IMR-90 (cell line): ENCODE measurements around the gene TNRC6B.

ENCODE experiments used
- BHLHE40 ChIP-seq: fragments of 150-350 bp; IDR thresholded peaks from 2 replicates; pipeline ENCODE4 v1.6.1; 2016; ENCODE audit warnings: mild to moderate bottlenecking, low read depth, low read length
- CEBPB ChIP-seq: IDR thresholded peaks from 2 replicates; pipeline ENCODE4 v1.6.1; 2012; ENCODE audit warnings: low read depth, low read length, improper control_type of control experiment
- CTCF ChIP-seq: conservative IDR thresholded peaks from 2 replicates; pipeline ENCODE4 v1.5.1; 2012; ENCODE audit warnings: mild to moderate bottlenecking, low read depth, low read length, improper control_type of control experiment
- ELK1 ChIP-seq: fragments of 150-350 bp; IDR thresholded peaks from 2 replicates; pipeline ENCODE4 v1.6.1; 2016; ENCODE audit warnings: low read depth, mild to moderate bottlenecking, low read length, moderate library complexity, borderline replicate concordance
- FOS ChIP-seq: fragments of 150-350 bp; IDR thresholded peaks from 2 replicates; pipeline ENCODE4 v1.6.1; 2016; ENCODE audit warnings: low read depth, low read length
- MAFK ChIP-seq: IDR thresholded peaks from 2 replicates; pipeline ENCODE4 v1.6.1; 2012; ENCODE audit warnings: low read depth, low read length, improper control_type of control experiment
- MAZ ChIP-seq: IDR thresholded peaks from 2 replicates; pipeline ENCODE4 v1.6.1; 2012; ENCODE audit warnings: low read depth, mild to moderate bottlenecking, low read length, improper control_type of control experiment, moderate library complexity, borderline replicate concordance
- MXI1 ChIP-seq: IDR thresholded peaks from 2 replicates; pipeline ENCODE4 v1.6.1; 2012; ENCODE audit warnings: low read depth, mild to moderate bottlenecking, low read length, moderate library complexity, borderline replicate concordance
- NFE2L2 ChIP-seq: fragments of 150-350 bp; IDR thresholded peaks from 2 replicates; pipeline ENCODE4 v1.6.1; 2016; ENCODE audit warnings: low read depth, mild to moderate bottlenecking, low read length
- POLR2A ChIP-seq: IDR thresholded peaks from 2 replicates; pipeline ENCODE4 v1.6.1; 2012; ENCODE audit warnings: mild to moderate bottlenecking, low read depth, low read length
- RAD21 ChIP-seq: IDR thresholded peaks from 2 replicates; pipeline ENCODE4 v1.6.1; 2012; ENCODE audit warnings: low read length, improper control_type of control experiment
- RCOR1 ChIP-seq: IDR thresholded peaks from 2 replicates; pipeline ENCODE4 v1.6.1; 2012; ENCODE audit warnings: mild to moderate bottlenecking, low read length, improper control_type of control experiment; ENCODE audit not compliant: insufficient replicate concordance
- RFX5 ChIP-seq: IDR thresholded peaks from 2 replicates; pipeline ENCODE4 v1.8.0; 2012; ENCODE audit warnings: low read depth, mild to moderate bottlenecking, low read length, moderate library complexity
- SMC3 ChIP-seq: fragments of 150-350 bp; IDR thresholded peaks from 2 replicates; pipeline ENCODE4 v1.6.1; 2016; ENCODE audit warnings: low read depth, mild to moderate bottlenecking, antibody characterized with exemption, low read length, moderate library complexity

GRCh38 chr22:40305625-40306024 is 127.9 kb downstream of the TNRC6B start:
- TF ChIP-seq CTCF = no peak
- TF ChIP-seq BHLHE40 = no peak
- no peak for TF ChIP-seq MAZ
- no peak for TF ChIP-seq MXI1
- no peak for TF ChIP-seq RFX5
- no peak for TF ChIP-seq ELK1
- no peak for TF ChIP-seq POLR2A
- TF ChIP-seq SMC3 = no peak
- no peak for TF ChIP-seq CEBPB
- TF ChIP-seq RAD21 = no peak
- no peak for TF ChIP-seq FOS
- no peak for TF ChIP-seq MAFK
- no peak for TF ChIP-seq RCOR1
- TF ChIP-seq NFE2L2 = no peak
